Lower leg skin (tissue), 3 donors: ENCODE data around the gene RAD18.

Experiments used
- POLR2A ChIP-seq, 2 donors: fragments of 450-650 bp; IDR thresholded peaks; one replicate each; pipeline ENCODE4 v1.6.1; 2016 to 2017; ENCODE audit warnings: antibody characterized with exemption in 2 of 2, mild to moderate bottlenecking in 1 of 2, moderate library complexity in 1 of 2
- TF ChIP-seq, protein P1 (sequence below), 3 donors: fragments of 450-650 bp; IDR thresholded peaks; one replicate each; pipeline ENCODE4 v1.5.1; 2016; ENCODE audit warnings: antibody characterized with exemption in 3 of 3, mild to moderate bottlenecking in 3 of 3, moderate library complexity in 2 of 3

DNA sequence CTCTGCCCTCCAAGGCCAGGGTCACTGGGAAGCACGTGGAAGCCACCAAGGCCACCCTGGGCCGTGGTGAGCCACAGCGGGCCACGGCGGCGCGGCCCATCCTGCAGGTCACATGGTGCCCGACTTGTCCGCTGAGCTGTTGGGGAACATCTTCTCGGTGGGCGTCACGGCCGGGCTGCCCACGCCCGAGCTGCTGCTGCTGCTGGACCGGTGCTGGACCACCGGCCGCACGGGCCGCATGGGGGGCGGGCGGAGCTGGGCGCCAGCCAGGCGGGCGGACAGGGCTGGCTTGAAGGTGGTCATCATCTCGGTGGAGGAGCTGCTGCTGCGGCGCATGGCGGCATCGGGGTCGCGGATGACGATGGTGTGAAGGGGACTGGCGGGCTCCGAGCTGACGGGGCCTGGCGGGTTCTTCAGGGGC, 22.1 kb upstream of the RAD18 start:
- TF ChIP-seq, protein P1, sequence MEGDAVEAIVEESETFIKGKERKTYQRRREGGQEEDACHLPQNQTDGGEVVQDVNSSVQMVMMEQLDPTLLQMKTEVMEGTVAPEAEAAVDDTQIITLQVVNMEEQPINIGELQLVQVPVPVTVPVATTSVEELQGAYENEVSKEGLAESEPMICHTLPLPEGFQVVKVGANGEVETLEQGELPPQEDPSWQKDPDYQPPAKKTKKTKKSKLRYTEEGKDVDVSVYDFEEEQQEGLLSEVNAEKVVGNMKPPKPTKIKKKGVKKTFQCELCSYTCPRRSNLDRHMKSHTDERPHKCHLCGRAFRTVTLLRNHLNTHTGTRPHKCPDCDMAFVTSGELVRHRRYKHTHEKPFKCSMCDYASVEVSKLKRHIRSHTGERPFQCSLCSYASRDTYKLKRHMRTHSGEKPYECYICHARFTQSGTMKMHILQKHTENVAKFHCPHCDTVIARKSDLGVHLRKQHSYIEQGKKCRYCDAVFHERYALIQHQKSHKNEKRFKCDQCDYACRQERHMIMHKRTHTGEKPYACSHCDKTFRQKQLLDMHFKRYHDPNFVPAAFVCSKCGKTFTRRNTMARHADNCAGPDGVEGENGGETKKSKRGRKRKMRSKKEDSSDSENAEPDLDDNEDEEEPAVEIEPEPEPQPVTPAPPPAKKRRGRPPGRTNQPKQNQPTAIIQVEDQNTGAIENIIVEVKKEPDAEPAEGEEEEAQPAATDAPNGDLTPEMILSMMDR (IDR thresholded peaks at IDR 0.05), result no peak
- TF ChIP-seq POLR2A (IDR thresholded peaks at IDR 0.05), result no peak
